Kasumi-1 (cell line): ENCODE data around the gene LEKR1.

ENCODE experiments used
- DNase-seq, 2 experiments: peaks; one replicate each; lab custom pipeline; 2025; lab: John Stamatoyannopoulos, UW

The LEKR1 gene

GRCh38 chr3:157079676-157080369 is 253.7 kb downstream of the LEKR1 start:
- DNase-seq = no peak

- no peak for DNase-seq
Observed at GRCh38 chr3:157081626-157082210, 255.6 kb downstream of the LEKR1 start.

GRCh38 chr3:157082305-157082982 is 256.3 kb downstream of the LEKR1 start:
- no peak for DNase-seq

GRCh38 chr3:157083824-157084223 is 257.7 kb downstream of the LEKR1 start:
- no peak for DNase-seq

- DNase-seq = no peak
Observed at GRCh38 chr3:157086060-157086750, 260.1 kb downstream of the LEKR1 start.

GRCh38 chr3:157086775-157087174 is 260.6 kb downstream of the LEKR1 start:
- DNase-seq = no peak

GRCh38 chr3:157087373-157087772 is 261.2 kb downstream of the LEKR1 start:
- DNase-seq = no peak

- no peak for DNase-seq
Observed at GRCh38 chr3:157087780-157088600, 261.8 kb downstream of the LEKR1 start.

GRCh38 chr3:157088601-157089454 is 262.7 kb downstream of the LEKR1 start:
- no peak for DNase-seq

- DNase-seq = no peak
Observed at GRCh38 chr3:157089455-157090221, 263.5 kb downstream of the LEKR1 start.

- no peak for DNase-seq
Observed at GRCh38 chr3:157091083-157091833, 265.1 kb downstream of the LEKR1 start.

GRCh38 chr3:157092230-157092629 is 266.1 kb downstream of the LEKR1 start:
- DNase-seq = no peak

- DNase-seq = no peak
Observed at GRCh38 chr3:157093096-157093495, 266.9 kb downstream of the LEKR1 start.

- DNase-seq = no peak
Observed at GRCh38 chr3:157094301-157094700, 268.1 kb downstream of the LEKR1 start.

- no peak for DNase-seq
Observed at GRCh38 chr3:157094751-157095480, 268.8 kb downstream of the LEKR1 start.
